Ishikawa (cell line): ENCODE data around the gene DRD4.

Experiments
- CEBPB ChIP-seq: IDR thresholded peaks from 2 replicates; pipeline ENCODE4 v1.6.1; 2012
- CREB1 ChIP-seq: IDR thresholded peaks from 2 replicates; pipeline ENCODE4 v1.6.1; 2012; ENCODE audit warnings: low read depth
- EGR1 ChIP-seq: IDR thresholded peaks from 2 replicates; pipeline ENCODE4 v1.6.1; 2012
- EP300 ChIP-seq: IDR thresholded peaks from 2 replicates; pipeline ENCODE4 v1.6.1; 2012; ENCODE audit warnings: borderline replicate concordance
- FOXM1 ChIP-seq: IDR thresholded peaks from 2 replicates; pipeline ENCODE4 v1.6.1; 2012; ENCODE audit warnings: low read depth, borderline replicate concordance
- MAX ChIP-seq: IDR thresholded peaks from 2 replicates; pipeline ENCODE4 v1.6.1; 2012
- NFIC ChIP-seq: IDR thresholded peaks from 2 replicates; pipeline ENCODE4 v1.6.1; 2012
- RAD21 ChIP-seq: IDR thresholded peaks from 2 replicates; pipeline ENCODE4 v1.6.1; 2012; ENCODE audit warnings: low read depth
- REST ChIP-seq: IDR thresholded peaks from 2 replicates; pipeline ENCODE4 v1.6.1; 2012; ENCODE audit warnings: low read depth, mild to moderate bottlenecking
- TAF1 ChIP-seq: IDR thresholded peaks from 2 replicates; pipeline ENCODE4 v1.6.1; 2012; ENCODE audit warnings: low read depth, mild to moderate bottlenecking
- TCF12 ChIP-seq: IDR thresholded peaks from 2 replicates; pipeline ENCODE4 v1.6.1; 2012; ENCODE audit warnings: low read depth
- TEAD4 ChIP-seq: IDR thresholded peaks from 2 replicates; pipeline ENCODE4 v1.6.1; 2012
- USF1 ChIP-seq: IDR thresholded peaks from 2 replicates; pipeline ENCODE4 v1.6.1; 2012
- YY1 ChIP-seq: IDR thresholded peaks from 2 replicates; pipeline ENCODE4 v1.6.1; 2012; ENCODE audit warnings: low read depth
- ZBTB7A ChIP-seq: IDR thresholded peaks from 2 replicates; pipeline ENCODE4 v1.6.1; 2012; ENCODE audit warnings: low read depth

Gene DRD4

GRCh38 chr11:607020-607780 lies 29.9 kb upstream of the DRD4 start:
- TF ChIP-seq EP300 = 0 out of 2 replicates have a peak, but pooled peaks have one; percentile 15
- no peak for TF ChIP-seq RAD21

- no peak for TF ChIP-seq CEBPB
- TF ChIP-seq TCF12 = no peak
- no peak for TF ChIP-seq MAX
Observed at GRCh38 chr11:607971-608659, 29.0 kb upstream of the DRD4 start.

- TF ChIP-seq FOXM1 = no peak
- TF ChIP-seq TEAD4 = no peak
- no peak for TF ChIP-seq MAX
- TF ChIP-seq YY1 = no peak
- no peak for TF ChIP-seq CREB1
- no peak for TF ChIP-seq TAF1
- TF ChIP-seq RAD21 = no peak
- TF ChIP-seq REST = no peak
- TF ChIP-seq TCF12 = no peak
- TF ChIP-seq ZBTB7A = no peak
- no peak for TF ChIP-seq CEBPB
- no peak for TF ChIP-seq NFIC
- TF ChIP-seq EGR1 = no peak
- no peak for TF ChIP-seq EP300
- TF ChIP-seq USF1 = no peak
Observed at GRCh38 chr11:608791-609251, 28.2 kb upstream of the DRD4 start.

- TF ChIP-seq MAX = no peak
- TF ChIP-seq FOXM1 = no peak
- TF ChIP-seq EGR1 = no peak
- TF ChIP-seq TEAD4 = no peak
- no peak for TF ChIP-seq CEBPB
- TF ChIP-seq TCF12 = no peak
- TF ChIP-seq USF1 = no peak
- no peak for TF ChIP-seq CREB1
- TF ChIP-seq REST = no peak
- no peak for TF ChIP-seq TAF1
- TF ChIP-seq EP300 = no peak
- no peak for TF ChIP-seq RAD21
- no peak for TF ChIP-seq YY1
- no peak for TF ChIP-seq NFIC
- TF ChIP-seq ZBTB7A = no peak
Observed at GRCh38 chr11:609341-609811, 27.7 kb upstream of the DRD4 start.

- no peak for TF ChIP-seq ZBTB7A
- TF ChIP-seq RAD21 = no peak
- TF ChIP-seq FOXM1 = no peak
- no peak for TF ChIP-seq MAX
- TF ChIP-seq CEBPB = no peak
- no peak for TF ChIP-seq EP300
- no peak for TF ChIP-seq USF1
- TF ChIP-seq NFIC = no peak
- no peak for TF ChIP-seq EGR1
- TF ChIP-seq YY1 = no peak
- no peak for TF ChIP-seq TEAD4
- TF ChIP-seq TCF12 = no peak
- no peak for TF ChIP-seq REST
- no peak for TF ChIP-seq CREB1
Observed at GRCh38 chr11:610146-610801, 26.8 kb upstream of the DRD4 start.
